Measurements from ENCODE around the gene KLK2. TPM values are rescaled to one million over a fixed set of nuclear protein-coding genes. Genes with fewer than 3 reads are reported as not detected.
A peak's percentile ranks its signal among the peaks of the same experiment; 100 is the strongest.

Gene KLK2
- polyA plus RNA-seq, 1 donor (not counting 4 experiments of a cell fraction or from before 2014, with no cell fraction given): 0.07 TPM

DNA sequence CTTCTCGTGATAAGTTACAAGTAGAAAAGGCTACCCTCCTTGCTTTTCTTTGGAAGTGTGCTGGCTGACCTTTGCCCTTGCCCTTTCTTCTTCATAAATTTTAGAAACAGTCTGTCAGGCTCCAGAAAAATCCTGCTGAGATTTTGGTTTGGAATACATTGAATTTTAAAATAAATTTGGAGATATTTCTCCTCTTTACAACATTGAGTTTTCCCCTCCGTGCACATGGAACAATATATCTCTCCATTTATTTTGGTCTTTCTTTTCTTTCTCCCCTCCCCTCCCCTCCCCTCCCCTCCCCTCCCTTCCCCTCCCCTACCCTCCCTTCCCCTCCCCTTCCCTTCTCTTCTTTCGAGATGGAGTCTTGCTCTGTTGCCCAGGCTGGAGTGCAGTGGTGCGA is 29.4 kb downstream of the KLK2 start:
- Histone ChIP-seq H4K20me1 (ENCODE audit: control insufficient read depth, extremely low read depth, insufficient read depth, low read length) (no peaks in the 10 kb centered on the region), H3K79me2 (ENCODE audit: control insufficient read depth, insufficient read depth, low read length) (no peaks in the 10 kb centered on the region), H3K4me2 (ENCODE audit: control insufficient read depth, extremely low read depth, insufficient read depth, low read depth, low read length) (no peak overlapping the region), H3K36me3 (ENCODE audit: control insufficient read depth in 2 of 2, extremely low read depth in 1 of 2, insufficient read depth in 2 of 2, low read length in 2 of 2) (no peaks in the 10 kb centered on the region), H3K9ac (ENCODE audit: control insufficient read depth, extremely low read depth, insufficient read depth, low read length) (no peak overlapping the region), H3K9me3 (ENCODE audit: control insufficient read depth, low read depth, low read length) (no peaks in the 10 kb centered on the region), H3K9me1 (ENCODE audit: control insufficient read depth, extremely low read depth, insufficient read depth, low read length) (no peaks in the 10 kb centered on the region), H3K27ac (ENCODE audit: control insufficient read depth, insufficient read depth, low read length) (no peak overlapping the region), H3K4me3 (ENCODE audit: control insufficient read depth in 2 of 3, extremely low read depth in 1 of 3, insufficient read depth in 2 of 3, low read depth in 1 of 3, low read length in 3 of 3) (no peak overlapping the region), H3K27me3 (ENCODE audit: control insufficient read depth, extremely low read depth, insufficient read depth, low read length) (peaks cover 3% of the 10 kb centered on the region), H2AFZ (ENCODE audit: control insufficient read depth, low read length) (no peak overlapping the region), H3K4me1 (ENCODE audit: control insufficient read depth, extremely low read depth, insufficient read depth, low read length) (no peaks in the 10 kb centered on the region)
- no peak for FAIRE-seq
- TF ChIP-seq CTCF (optimal IDR thresholded peaks at IDR 0.05 in 1 of 3, IDR thresholded peaks at IDR 0.05 in 1 of 3, conservative IDR thresholded peaks at IDR 0.05 in 1 of 3; ENCODE audit: extremely low read depth in 1 of 3, insufficient read depth in 2 of 3, low read length in 3 of 3): no peak
- TF ChIP-seq EZH2 (IDR thresholded peaks at IDR 0.05; ENCODE audit: low read length): no peak
- dilution Hi-C loops (cut with MboI; ENCODE audit: extremely low pct_ligation_motif_present, low sequenced_read_pairs): no loop called here
- no peak for DNase-seq (ENCODE audit: low read depth, low spot score)

- Histone ChIP-seq H4K20me1 (ENCODE audit: control insufficient read depth, extremely low read depth, insufficient read depth, low read length) (no peaks in the 10 kb centered on the region), H3K4me2 (ENCODE audit: control insufficient read depth, extremely low read depth, insufficient read depth, low read depth, low read length) (no peak overlapping the region), H3K9ac (ENCODE audit: control insufficient read depth, extremely low read depth, insufficient read depth, low read length) (no peak overlapping the region), H3K36me3 (ENCODE audit: control insufficient read depth in 2 of 2, extremely low read depth in 1 of 2, insufficient read depth in 2 of 2, low read length in 2 of 2) (no peaks in the 10 kb centered on the region), H3K9me1 (ENCODE audit: control insufficient read depth, extremely low read depth, insufficient read depth, low read length) (no peaks in the 10 kb centered on the region), H3K27ac (ENCODE audit: control insufficient read depth, insufficient read depth, low read length) (no peak overlapping the region), H3K79me2 (ENCODE audit: control insufficient read depth, insufficient read depth, low read length) (no peaks in the 10 kb centered on the region), H2AFZ (ENCODE audit: control insufficient read depth, low read length) (no peak overlapping the region), H3K27me3 (ENCODE audit: control insufficient read depth, extremely low read depth, insufficient read depth, low read length) (peaks cover 36% of the 10 kb centered on the region), H3K9me3 (ENCODE audit: control insufficient read depth, low read depth, low read length) (no peaks in the 10 kb centered on the region), H3K4me3 (ENCODE audit: control insufficient read depth in 2 of 3, extremely low read depth in 1 of 3, insufficient read depth in 2 of 3, low read depth in 1 of 3, low read length in 3 of 3) (no peak overlapping the region), H3K4me1 (ENCODE audit: control insufficient read depth, extremely low read depth, insufficient read depth, low read length) (no peaks in the 10 kb centered on the region)
- TF ChIP-seq EZH2 (IDR thresholded peaks at IDR 0.05; ENCODE audit: low read length): no peak
- TF ChIP-seq CTCF (optimal IDR thresholded peaks at IDR 0.05 in 1 of 3, IDR thresholded peaks at IDR 0.05 in 1 of 3, conservative IDR thresholded peaks at IDR 0.05 in 1 of 3; ENCODE audit: extremely low read depth in 1 of 3, insufficient read depth in 2 of 3, low read length in 3 of 3): peak; percentile 61 to 84 (median 69)
- DNase-seq (ENCODE audit: low read depth, low spot score): no peak
- peak; percentile 69 for FAIRE-seq
- dilution Hi-C loops (cut with MboI; ENCODE audit: extremely low pct_ligation_motif_present, low sequenced_read_pairs): no loop called here
Observed at GRCh38 chr19:50906217-50906616, 33.0 kb downstream of the KLK2 start.

Measured in keratinocyte (primary cell).